Left renal pelvis (tissue), 4 donors: ENCODE measurements around the gene IFNG. TPM values are rescaled to one million over a fixed set of nuclear protein-coding genes. Genes with fewer than 3 reads are reported as not detected.
"Not testable (repeated sequence)": the region's sequence is repeated elsewhere in the genome, so short reads cannot be mapped to it uniquely, and the experiment has no call there.

Experiments used
- DNase-seq, 4 donors: peaks; one replicate each; pipeline ENCODE4 v3.0.0-alpha.2; 2013; ENCODE audit warnings: low read depth in 4 of 4, low spot score in 3 of 4
- polyA plus RNA-seq, 4 donors: library from polyadenylated mRNA; unstranded; fragments of 120-200 nt; gene quantifications; one replicate each; pipeline ENCODE4 v1.2.1, GENCODE V29; 2013; ENCODE audit not compliant: insufficient read length in 4 of 4

IFNG gene
- polyA plus RNA-seq: under 1 TPM in 1 of 4 donors, not detected in 3; 0.15 TPM

GRCh38 chr12:68159681-68160304, at the start of gene IFNG:
Gene IFNG (minus strand): TSS chr12:68159740. CDS start chr12:68159615, 125 bp downstream.
- no peak for DNase-seq

- DNase-seq: not testable (repeated sequence)
Measured at GRCh38 chr12:68209048-68209728, 49.6 kb upstream of the IFNG start.

- no peak for DNase-seq
Measured at GRCh38 chr12:68207276-68207675, 47.7 kb upstream of the IFNG start.

GRCh38 chr12:68206446-68206845, 46.9 kb upstream of the IFNG start:
- no peak for DNase-seq

GRCh38 chr12:68203460-68203875, 43.9 kb upstream of the IFNG start:
- DNase-seq: no peak

- no peak for DNase-seq
Measured at GRCh38 chr12:68200854-68201253, 41.3 kb upstream of the IFNG start.

- DNase-seq: no peak
Measured at GRCh38 chr12:68199127-68199526, 39.6 kb upstream of the IFNG start.

- no peak for DNase-seq
Measured at GRCh38 chr12:68198507-68199086, 39.1 kb upstream of the IFNG start.

- DNase-seq: no peak
Measured at GRCh38 chr12:68190301-68190700, 30.8 kb upstream of the IFNG start.

- DNase-seq: no peak
Measured at GRCh38 chr12:68189821-68190242, 30.3 kb upstream of the IFNG start.

GRCh38 chr12:68185598-68185997, 26.1 kb upstream of the IFNG start:
- no peak for DNase-seq

- no peak for DNase-seq
Measured at GRCh38 chr12:68180792-68181744, 21.5 kb upstream of the IFNG start.

- no peak for DNase-seq
Measured at GRCh38 chr12:68178774-68179439, 19.4 kb upstream of the IFNG start.

- no peak for DNase-seq
Measured at GRCh38 chr12:68178184-68178583, 18.6 kb upstream of the IFNG start.

GRCh38 chr12:68177562-68177961, 18.0 kb upstream of the IFNG start:
- no peak for DNase-seq

- no peak for DNase-seq
Measured at GRCh38 chr12:68176257-68176656, 16.7 kb upstream of the IFNG start.

- DNase-seq: no peak
Measured at GRCh38 chr12:68175557-68176061, 16.1 kb upstream of the IFNG start.

GRCh38 chr12:68174761-68175160, 15.2 kb upstream of the IFNG start:
- DNase-seq: not testable (repeated sequence)

GRCh38 chr12:68173792-68174191, 14.3 kb upstream of the IFNG start:
- no peak for DNase-seq

- DNase-seq: no peak
Measured at GRCh38 chr12:68170726-68171125, 11.2 kb upstream of the IFNG start.
